GM19397 (cell line): ENCODE results near the gene NEK5.
"Not testable (repeated sequence)": the region's sequence is repeated elsewhere in the genome, so short reads cannot be mapped to it uniquely, and the experiment has no call there.

Source experiments
- ATAC-seq: cut with Tn5 transposase; IDR thresholded peaks from one replicate; pipeline ENCODE4 v1.9.1; 2021; ENCODE audit warnings: mild to moderate bottlenecking, moderate library complexity; ENCODE audit not compliant: unreplicated experiment

The NEK5 gene

GRCh38 chr13:52070929-52071523 is 57.8 kb downstream of the NEK5 start:
- ATAC-seq, result no peak

DNA sequence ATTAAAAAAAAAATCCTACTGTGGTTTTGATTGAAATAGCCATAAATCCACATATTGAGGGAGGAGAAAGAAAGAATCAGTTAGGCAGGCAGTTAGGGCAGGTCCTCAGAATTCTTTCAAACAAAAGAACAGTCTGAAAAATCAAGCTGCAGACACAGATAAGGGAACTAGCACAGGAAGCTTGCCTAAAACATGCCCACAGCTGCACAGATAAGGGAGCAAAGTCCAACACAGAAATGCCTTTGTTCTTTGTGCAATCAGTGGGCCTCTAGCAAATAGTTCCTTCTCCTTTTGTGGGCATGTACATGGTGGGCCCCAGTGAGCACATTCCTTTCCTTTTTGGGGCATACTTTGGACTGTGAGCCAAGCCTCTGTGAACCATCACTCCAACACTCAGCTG is 61.6 kb downstream of the NEK5 start:
- ATAC-seq, result no peak

DNA sequence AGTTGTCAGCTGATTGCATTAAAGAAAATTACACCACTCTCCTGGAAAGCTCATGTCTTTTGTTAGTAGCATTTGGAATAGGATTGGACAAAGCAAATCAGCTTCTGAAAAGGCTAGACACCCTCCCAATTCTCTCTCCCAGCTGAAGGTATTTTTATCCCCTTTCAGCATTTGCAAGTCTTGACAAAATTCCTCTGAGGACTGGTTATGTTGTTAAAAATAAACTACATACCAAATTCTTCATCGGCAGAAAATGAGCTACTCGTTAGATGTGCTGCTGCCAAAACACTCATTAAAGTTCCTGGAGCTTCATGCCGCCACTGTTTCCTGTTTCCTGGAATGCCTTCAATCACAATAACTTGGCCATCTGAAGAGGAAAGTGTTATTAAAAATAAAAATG is 67.3 kb downstream of the NEK5 start:
- ATAC-seq, result no peak

DNA sequence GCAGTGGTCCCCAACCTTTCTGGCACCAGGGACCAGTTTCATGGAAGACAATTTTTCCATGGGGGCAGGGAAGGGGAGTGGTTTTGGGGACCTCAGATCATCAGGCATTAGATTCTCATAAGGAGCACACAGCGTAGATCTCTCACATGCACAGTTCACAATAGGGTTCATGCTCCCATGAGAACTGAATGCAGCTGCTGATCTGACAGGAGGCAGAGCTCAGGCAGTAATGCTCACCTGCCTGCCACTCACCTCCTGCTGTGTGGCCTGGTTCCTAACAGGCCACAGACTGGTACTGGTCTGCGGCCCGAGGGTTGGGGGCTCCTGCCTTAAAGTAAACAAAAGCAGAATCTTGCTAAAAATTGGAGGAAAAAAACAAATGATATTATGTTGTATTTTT is 67.8 kb downstream of the NEK5 start:
- ATAC-seq, result not testable (repeated sequence)

DNA sequence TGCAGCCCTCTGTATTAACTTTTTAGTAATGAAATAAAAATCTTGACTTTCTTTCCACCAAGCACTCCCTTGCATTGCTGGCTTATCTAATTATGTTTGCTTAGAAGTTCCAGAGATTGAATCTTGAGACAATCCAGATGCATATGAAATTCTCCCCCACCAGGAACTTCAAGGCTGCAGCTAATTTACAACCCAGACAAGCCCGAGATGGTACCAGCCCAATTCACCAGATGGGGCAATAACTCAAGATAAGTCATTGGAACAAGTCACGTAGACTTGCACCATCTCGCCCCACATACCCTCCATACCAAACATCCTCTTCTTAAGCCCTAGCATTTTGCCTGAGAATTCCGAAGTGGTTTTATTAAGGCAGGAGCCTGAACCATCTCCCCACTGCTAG is 75.4 kb downstream of the NEK5 start:
- no peak for ATAC-seq

GRCh38 chr13:52051400-52051799 is 77.5 kb downstream of the NEK5 start:
- ATAC-seq, result no peak

GRCh38 chr13:52048516-52048915 is 80.4 kb downstream of the NEK5 start:
- no peak for ATAC-seq

GRCh38 chr13:52047463-52047862 is 81.4 kb downstream of the NEK5 start:
- no peak for ATAC-seq

DNA sequence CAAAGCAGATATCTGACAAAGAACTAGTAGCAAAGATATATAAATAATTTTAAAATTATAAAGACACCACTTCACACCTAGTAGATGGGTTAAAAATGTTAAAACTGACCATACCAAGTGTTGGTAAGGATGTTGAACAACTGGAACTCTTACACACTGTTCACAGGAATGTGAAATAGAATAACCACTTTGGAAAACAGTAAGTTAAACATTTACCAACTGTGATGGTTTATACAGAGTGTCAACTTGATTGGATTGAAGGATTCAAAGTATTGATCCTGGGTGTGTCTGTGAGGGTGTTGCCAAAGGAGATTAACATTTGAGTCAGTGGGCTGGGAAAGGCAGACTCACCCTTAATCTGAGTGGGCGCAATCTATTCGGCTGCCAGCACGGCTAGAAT is 85.2 kb downstream of the NEK5 start:
- ATAC-seq, result no peak

DNA sequence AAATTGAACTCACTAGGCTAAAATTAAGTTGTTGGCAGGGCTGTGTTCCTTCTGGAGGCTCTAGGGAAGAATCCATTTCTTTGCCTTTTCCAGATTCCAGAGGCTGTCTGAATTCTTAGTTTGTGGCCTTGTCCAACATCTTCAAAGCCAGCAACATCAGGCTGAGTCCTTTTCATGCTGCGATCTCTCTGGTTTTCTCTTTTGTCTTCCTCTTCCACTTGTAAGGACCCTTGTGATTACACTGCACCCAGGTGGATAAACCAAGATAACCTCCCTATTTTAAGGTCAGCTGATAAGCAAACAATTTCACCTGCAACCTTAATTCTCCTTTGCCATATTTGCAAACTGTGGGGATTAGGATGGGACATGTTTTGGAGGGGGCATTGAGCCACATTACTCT is 92.8 kb downstream of the NEK5 start:
- ATAC-seq, result no peak

GRCh38 chr13:52034616-52035226 is 94.2 kb downstream of the NEK5 start:
- no peak for ATAC-seq

- no peak for ATAC-seq
These were observed 95.8 kb downstream of the NEK5 start for GRCh38 chr13:52033039-52033438.

- ATAC-seq, result not testable (repeated sequence)
These were observed 98.5 kb downstream of the NEK5 start for GRCh38 chr13:52030401-52030800.

DNA sequence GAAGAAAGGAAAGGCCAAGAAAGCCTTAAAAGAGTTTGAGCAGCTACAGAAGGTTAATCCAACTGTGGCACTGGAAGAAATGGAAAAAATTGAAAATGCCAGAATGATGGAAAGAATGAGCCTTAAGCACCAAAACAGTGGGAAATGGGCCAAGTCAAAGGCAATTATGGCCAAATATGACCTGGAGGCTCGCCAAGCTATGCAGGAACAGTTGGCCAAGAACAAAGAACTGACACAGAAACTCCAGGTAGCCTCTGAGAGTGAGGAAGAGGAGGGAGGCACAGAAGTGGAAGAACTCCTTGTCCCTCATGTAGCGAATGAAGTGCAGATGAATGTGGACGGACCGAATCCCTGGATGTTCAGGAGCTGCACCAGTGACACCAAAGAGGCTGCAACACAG is 99.3 kb downstream of the NEK5 start:
- ATAC-seq, result no peak

- ATAC-seq, result no peak
These were observed 101.0 kb downstream of the NEK5 start for GRCh38 chr13:52027832-52028231.

DNA sequence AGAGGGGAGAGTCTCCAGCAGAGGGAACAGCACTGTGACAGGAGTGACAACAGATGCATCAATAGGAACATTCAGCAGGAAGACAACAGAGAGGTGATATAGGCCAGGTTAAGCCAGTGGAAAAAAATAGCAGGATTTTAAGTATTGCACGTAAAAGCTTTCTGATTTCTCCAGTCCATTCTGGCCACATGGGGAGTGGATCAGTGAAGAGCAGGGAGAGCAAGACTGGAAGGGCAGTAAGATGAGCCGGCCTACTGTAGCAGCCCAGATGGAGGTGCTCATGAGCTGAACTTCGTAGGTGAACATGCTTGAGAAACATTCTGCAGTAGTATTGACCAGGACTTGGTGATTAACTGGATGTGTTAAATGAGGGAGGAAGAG is 102.6 kb downstream of the NEK5 start:
- ATAC-seq, result no peak

DNA sequence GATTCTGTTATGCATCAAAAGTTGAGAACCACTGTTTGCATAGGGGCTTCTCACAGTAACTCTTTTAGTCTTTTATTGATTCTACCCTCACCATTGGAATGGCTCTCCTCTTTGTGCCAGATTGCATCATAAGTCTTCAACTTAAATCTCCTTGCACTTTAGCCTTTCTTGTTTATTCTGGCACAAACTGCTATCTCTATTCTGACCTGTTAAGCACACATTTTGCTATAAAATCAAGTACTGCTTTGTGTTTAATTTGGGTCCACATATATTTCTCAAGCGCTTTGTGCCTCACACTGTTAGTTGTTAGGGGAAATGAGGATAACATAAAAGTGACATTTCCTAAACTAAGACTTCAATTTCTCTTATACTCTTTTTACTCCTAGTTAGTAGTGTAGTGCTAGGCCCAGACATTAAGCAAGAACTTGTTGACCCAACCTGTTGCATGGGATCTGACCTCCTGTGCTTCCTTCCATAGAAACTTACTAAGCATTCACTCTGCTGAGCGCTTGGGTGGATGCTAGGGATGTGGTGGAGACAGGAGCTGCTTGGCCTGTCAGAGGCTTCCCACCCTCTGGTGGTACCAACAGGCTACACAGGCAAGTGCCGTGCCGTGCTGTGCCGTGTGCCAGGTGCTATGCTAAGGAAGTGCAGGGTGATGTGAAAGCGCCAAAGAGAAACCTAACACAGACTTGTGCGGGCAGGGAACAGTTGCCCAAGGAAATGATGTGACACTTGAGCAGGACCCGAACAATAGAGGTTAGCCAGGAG is 103.2 kb downstream of the NEK5 start:
- ATAC-seq, result no peak

- ATAC-seq, result no peak
These were observed 104.4 kb downstream of the NEK5 start, which contains the start of gene UTP14C for GRCh38 chr13:52024481-52024880. Gene UTP14C, plus strand, starts transcription at chr13:52024691. Its CDS starts 4,114 bp downstream, at chr13:52028805.

- ATAC-seq, result no peak
These were observed 106.5 kb downstream of the NEK5 start for GRCh38 chr13:52022356-52022755.

GRCh38 chr13:52020191-52020590 is 108.7 kb downstream of the NEK5 start:
- no peak for ATAC-seq

GRCh38 chr13:52016296-52016695 is 112.6 kb downstream of the NEK5 start:
- ATAC-seq, result no peak

DNA sequence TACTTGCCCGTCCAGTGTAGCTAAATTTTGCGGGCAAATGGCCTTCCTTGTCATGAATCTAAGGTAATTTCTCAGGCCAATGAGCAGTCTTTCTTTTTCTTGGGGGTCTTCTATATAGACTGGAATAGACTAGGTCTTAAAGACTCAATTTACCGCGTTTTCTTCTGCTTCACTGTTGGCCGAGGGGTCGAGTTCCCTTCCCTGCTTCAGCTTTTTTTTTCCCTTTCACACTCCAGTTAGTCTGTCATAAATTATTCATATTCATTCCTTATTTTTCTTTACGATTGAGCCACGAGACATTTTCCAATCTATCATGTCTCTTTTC is 116.4 kb downstream of the NEK5 start:
- ATAC-seq, result no peak
